ENCODE results near the gene CD58.
A peak's percentile ranks its signal among the peaks of the same experiment; 100 is the strongest.
"Not testable (repeated sequence)": the region's sequence is repeated elsewhere in the genome, so short reads cannot be mapped to it uniquely, and the experiment has no call there.

CD58 gene

GRCh38 chr1:116596742-116597307 is 26.0 kb upstream of the CD58 start:
- DNase-seq (ENCODE audit: low read depth); H3K4me3 ChIP-seq (ENCODE audit: control insufficient read depth, low read depth, low read length): not testable (repeated sequence)

- H3K4me3 ChIP-seq (ENCODE audit: control insufficient read depth, low read depth, low read length): not testable (repeated sequence)
- TF ChIP-seq, protein P1, sequence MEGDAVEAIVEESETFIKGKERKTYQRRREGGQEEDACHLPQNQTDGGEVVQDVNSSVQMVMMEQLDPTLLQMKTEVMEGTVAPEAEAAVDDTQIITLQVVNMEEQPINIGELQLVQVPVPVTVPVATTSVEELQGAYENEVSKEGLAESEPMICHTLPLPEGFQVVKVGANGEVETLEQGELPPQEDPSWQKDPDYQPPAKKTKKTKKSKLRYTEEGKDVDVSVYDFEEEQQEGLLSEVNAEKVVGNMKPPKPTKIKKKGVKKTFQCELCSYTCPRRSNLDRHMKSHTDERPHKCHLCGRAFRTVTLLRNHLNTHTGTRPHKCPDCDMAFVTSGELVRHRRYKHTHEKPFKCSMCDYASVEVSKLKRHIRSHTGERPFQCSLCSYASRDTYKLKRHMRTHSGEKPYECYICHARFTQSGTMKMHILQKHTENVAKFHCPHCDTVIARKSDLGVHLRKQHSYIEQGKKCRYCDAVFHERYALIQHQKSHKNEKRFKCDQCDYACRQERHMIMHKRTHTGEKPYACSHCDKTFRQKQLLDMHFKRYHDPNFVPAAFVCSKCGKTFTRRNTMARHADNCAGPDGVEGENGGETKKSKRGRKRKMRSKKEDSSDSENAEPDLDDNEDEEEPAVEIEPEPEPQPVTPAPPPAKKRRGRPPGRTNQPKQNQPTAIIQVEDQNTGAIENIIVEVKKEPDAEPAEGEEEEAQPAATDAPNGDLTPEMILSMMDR (conservative IDR thresholded peaks at IDR 0.05; ENCODE audit: control insufficient read depth, insufficient read depth, low read depth, low read length): peak; percentile 46
- DNase-seq (ENCODE audit: low read depth): peak; percentile 26
Measured at GRCh38 chr1:116595946-116596741, 25.3 kb upstream of the CD58 start.

GRCh38 chr1:116595065-116595840 is 24.4 kb upstream of the CD58 start:
- not testable (repeated sequence) for H3K4me3 ChIP-seq (ENCODE audit: control insufficient read depth, low read depth, low read length); DNase-seq (ENCODE audit: low read depth)
- TF ChIP-seq, protein P1 (conservative IDR thresholded peaks at IDR 0.05; ENCODE audit: control insufficient read depth, insufficient read depth, low read depth, low read length): peak; percentile 43

- not testable (repeated sequence) for DNase-seq (ENCODE audit: low read depth); H3K4me3 ChIP-seq (ENCODE audit: control insufficient read depth, low read depth, low read length)
Measured at GRCh38 chr1:116593977-116594376, 23.2 kb upstream of the CD58 start.

- not testable (repeated sequence) for DNase-seq (ENCODE audit: low read depth)
Measured at GRCh38 chr1:116593401-116593800, 22.6 kb upstream of the CD58 start.

GRCh38 chr1:116591951-116592605 is 21.3 kb upstream of the CD58 start:
- not testable (repeated sequence) for DNase-seq (ENCODE audit: low read depth); H3K4me3 ChIP-seq (ENCODE audit: control insufficient read depth, low read depth, low read length)

More at GRCh38 chr1:116593401-116593800, 22.6 kb upstream of the CD58 start:
- H3K4me3 ChIP-seq (ENCODE audit: control insufficient read depth, low read depth, low read length): not testable (repeated sequence)

- not testable (repeated sequence) for DNase-seq (ENCODE audit: low read depth); H3K4me3 ChIP-seq (ENCODE audit: control insufficient read depth, low read depth, low read length)
Measured at GRCh38 chr1:116591006-116591950, 20.5 kb upstream of the CD58 start.

- not testable (repeated sequence) for H3K4me3 ChIP-seq (ENCODE audit: control insufficient read depth, low read depth, low read length); DNase-seq (ENCODE audit: low read depth)
Measured at GRCh38 chr1:116590359-116591005, 19.7 kb upstream of the CD58 start.

GRCh38 chr1:116589101-116589735 is 18.4 kb upstream of the CD58 start:
- DNase-seq (ENCODE audit: low read depth): peak; percentile 42
- H3K4me3 ChIP-seq (ENCODE audit: control insufficient read depth, low read depth, low read length): not testable (repeated sequence)
